AG04449 (cell line): Measurements from ENCODE around the gene SLC25A19.

Experiments used
- CTCF ChIA-PET: fragments of 350-600 bp; formaldehyde crosslinking; extraction: SDS; loops from one replicate; lab custom pipeline; 2021; ENCODE audit warnings: antibody characterized with exemption; lab: Yijun Ruan, JAX
- POLR2A ChIA-PET: fragments of 400-600, 350-600 bp; formaldehyde crosslinking; extraction: SDS; loops from one replicate; lab custom pipeline; 2020; ENCODE audit warnings: antibody characterized with exemption, inconsistent platforms; lab: Yijun Ruan, JAX
- DNase-seq: peaks from one replicate; pipeline ENCODE4 v3.0.0-alpha.2; 2010; ENCODE audit warnings: low read depth, low spot score
- H3K4me3 ChIP-seq: 2 replicates; pipeline ENCODE4 v1.5.1; 2011; ENCODE audit warnings: low read depth, mild to moderate bottlenecking, control low read depth, low read length
- TF ChIP-seq, protein P1 (sequence below): IDR thresholded peaks from one replicate; pipeline ENCODE4 v1.5.1; 2011; ENCODE audit warnings: mild to moderate bottlenecking, moderate library complexity, low read length, control low read depth, inconsistent platforms; ENCODE audit not compliant: insufficient read depth; ENCODE audit errors: missing control alignments

Gene SLC25A19

DNA sequence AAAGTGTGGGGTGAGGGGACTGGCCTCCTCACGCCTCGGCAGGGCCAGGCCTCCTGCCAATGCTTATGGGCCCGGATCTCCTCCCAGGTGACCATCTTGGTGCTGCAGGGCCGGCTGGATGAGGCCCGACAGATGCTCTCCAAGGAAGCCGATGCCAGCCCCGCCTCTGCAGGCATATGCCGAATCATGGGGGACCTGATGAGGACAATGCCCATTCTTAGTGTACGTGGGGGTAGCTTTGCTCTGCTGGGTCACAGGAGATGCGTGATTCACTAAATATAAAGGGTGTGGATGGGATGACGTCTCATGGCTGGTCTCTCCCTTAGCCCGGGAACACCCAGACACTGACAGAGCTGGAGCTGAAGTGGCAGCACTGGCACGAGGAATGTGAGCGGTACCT lies 64.2 kb downstream of the SLC25A19 start:
- ChIA-PET POLR2A (no interaction called here), CTCF (interaction anchor here (1.0 to 2.8 kb wide), 5 partner anchors 13 to 24 kb away, joined by 3 to 15 read pairs (median 3); no protein-coding TSS in a partner anchor)
- no peak for DNase-seq
- TF ChIP-seq, protein P1, sequence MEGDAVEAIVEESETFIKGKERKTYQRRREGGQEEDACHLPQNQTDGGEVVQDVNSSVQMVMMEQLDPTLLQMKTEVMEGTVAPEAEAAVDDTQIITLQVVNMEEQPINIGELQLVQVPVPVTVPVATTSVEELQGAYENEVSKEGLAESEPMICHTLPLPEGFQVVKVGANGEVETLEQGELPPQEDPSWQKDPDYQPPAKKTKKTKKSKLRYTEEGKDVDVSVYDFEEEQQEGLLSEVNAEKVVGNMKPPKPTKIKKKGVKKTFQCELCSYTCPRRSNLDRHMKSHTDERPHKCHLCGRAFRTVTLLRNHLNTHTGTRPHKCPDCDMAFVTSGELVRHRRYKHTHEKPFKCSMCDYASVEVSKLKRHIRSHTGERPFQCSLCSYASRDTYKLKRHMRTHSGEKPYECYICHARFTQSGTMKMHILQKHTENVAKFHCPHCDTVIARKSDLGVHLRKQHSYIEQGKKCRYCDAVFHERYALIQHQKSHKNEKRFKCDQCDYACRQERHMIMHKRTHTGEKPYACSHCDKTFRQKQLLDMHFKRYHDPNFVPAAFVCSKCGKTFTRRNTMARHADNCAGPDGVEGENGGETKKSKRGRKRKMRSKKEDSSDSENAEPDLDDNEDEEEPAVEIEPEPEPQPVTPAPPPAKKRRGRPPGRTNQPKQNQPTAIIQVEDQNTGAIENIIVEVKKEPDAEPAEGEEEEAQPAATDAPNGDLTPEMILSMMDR, result no peak
- no peak overlapping the region for H3K4me3 ChIP-seq
